H1 (cell line): ENCODE measurements around the gene FADS2. TPM values are rescaled to one million over a fixed set of nuclear protein-coding genes. Genes with fewer than 3 reads are reported as not detected.

Experiments used
- CTBP2 ChIP-seq: IDR thresholded peaks from 2 replicates; pipeline ENCODE4 v1.7.0; 2011; ENCODE audit warnings: borderline replicate concordance, mild to moderate bottlenecking, moderate library complexity, mixed read lengths, low read length; ENCODE audit not compliant: insufficient read depth, insufficient read length
- SRF ChIP-seq: IDR thresholded peaks from 2 replicates; pipeline ENCODE4 v1.6.1; 2011; ENCODE audit warnings: mild to moderate bottlenecking, low read depth, low read length, moderate library complexity
- polyA plus RNA-seq, 7 experiments: library from polyadenylated mRNA; depleted of rRNA in 3 of 7; stranded (reverse) in 5 of 7; unstranded in 2 of 7; fragments of >200 nt in 5 of 7; fragments of 200-250 nt in 2 of 7; gene quantifications; 1 replicate in 5 of 7; 2 replicates in 1 of 7; 4 replicates in 1 of 7; pipeline versions ENCODE4 v1.2.1 to v1.2.3, GENCODE V29; 2011 to 2013; ENCODE audit warnings: missing spikeins in 2 of 7, mixed read lengths in 2 of 7
- total RNA-seq: library from RNA; stranded (reverse); fragmentation: NEBNext Ultra II Directional; extraction: Animal tissue kit (Norgen Biotek cat#: 25700); gene quantifications from 2 replicates; pipeline ENCODE4 v1.2.1, GENCODE V29; 2021

The FADS2 gene
- total and polyA plus RNA-seq, 2 of the 8 experiments (the other 6 are each of a cell fraction or from before 2014, with no cell fraction given), result 499 to 701 TPM

GRCh38 chr11:61779666-61780525 lies 48.2 kb upstream of the FADS2 start (continued):
- TF ChIP-seq CTBP2, result no peak
- TF ChIP-seq SRF, result no peak
- TF ChIP-seq, all 59 proteins: peak for 0
